Stimulated activated memory B cell treated with anti-CD40 and anti-IgM and Interleukin-4, amounts not matched to agents 10 μg/mL and 1 μg/mL and 100 μg/mL, for 72 hours (primary cell): ENCODE results near the gene IRAK1.

Experiments
- ATAC-seq: fragments of 150-1000 bp; cut with Tn5 transposase; 2 replicates; pipeline ENCODE4 v1.10.0; 2021
- H3K27ac Mint-ChIP-seq: one replicate; pipeline ENCODE4 v1.8.0; 2022; ENCODE audit warnings: mild to moderate bottlenecking, mixed read lengths
- H3K27me3 Mint-ChIP-seq: one replicate; pipeline ENCODE4 v1.8.0; 2022; ENCODE audit warnings: mixed read lengths
- H3K36me3 Mint-ChIP-seq: one replicate; pipeline ENCODE4 v1.8.0; 2022; ENCODE audit warnings: mixed read lengths
- H3K4me1 Mint-ChIP-seq: one replicate; pipeline ENCODE4 v1.8.0; 2022; ENCODE audit warnings: mixed read lengths
- H3K4me3 Mint-ChIP-seq: one replicate; pipeline ENCODE4 v1.8.0; 2022; ENCODE audit warnings: mild to moderate bottlenecking, moderate library complexity, mixed read lengths
- H3K9me3 Mint-ChIP-seq: one replicate; pipeline ENCODE4 v1.8.0; 2022; ENCODE audit warnings: mixed read lengths

Gene IRAK1

DNA sequence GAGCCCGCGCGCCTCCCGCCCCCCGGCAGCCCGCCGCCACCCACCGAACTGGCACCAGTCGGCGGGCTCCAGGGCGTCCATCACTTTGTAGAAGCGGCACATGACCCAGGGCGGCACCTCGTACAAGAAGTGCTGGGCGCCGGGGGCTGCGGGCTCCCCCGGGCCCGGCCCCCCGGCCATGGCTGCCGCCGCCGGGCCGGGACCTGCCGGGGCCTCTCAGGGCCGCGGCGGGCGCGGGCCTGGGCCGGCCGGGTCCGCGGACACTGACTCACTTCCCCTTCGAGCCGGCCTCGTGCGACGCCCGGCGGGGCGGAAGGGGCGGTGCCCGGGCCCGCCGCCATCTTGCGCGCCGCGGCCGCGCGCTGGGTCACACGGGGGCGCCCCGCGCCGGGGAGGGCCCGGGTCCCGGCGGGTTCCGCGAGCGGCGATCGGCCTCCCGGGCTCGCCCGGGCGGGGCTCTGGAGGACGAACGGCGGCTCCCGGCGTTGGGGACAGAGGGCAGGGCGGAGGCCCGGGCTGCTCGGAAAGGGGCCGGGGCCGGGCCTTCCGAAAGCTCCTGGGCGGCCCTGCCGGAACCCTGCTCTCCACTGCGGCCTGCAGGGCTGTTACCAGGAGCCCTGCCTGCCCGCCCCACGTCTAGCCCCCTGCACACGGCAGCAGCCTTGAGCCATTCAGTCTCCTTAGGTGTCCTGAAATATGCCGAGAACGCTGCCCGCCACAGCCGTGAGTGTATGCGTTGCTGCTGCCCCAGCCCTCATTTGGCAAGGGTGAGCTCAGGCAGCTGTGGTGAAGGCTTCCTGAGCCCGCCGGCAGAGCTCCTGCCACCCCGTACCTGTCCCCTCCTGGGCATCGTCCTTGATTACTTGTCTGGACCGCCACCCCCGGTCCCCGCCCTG, at the start of gene IRAK1:
IRAK1 (minus strand) TSS at position 270 of the 896 bp plus-strand sequence; CDS start at position 180, 90 bp downstream.
- Mint-ChIP-seq H3K27me3 (no peaks in the 10 kb centered on the region), H3K36me3 (peaks cover 15% of the 10 kb centered on the region), H3K4me3 (peak within 1 kb of the TSS; percentile 91), H3K4me1 (peaks cover 22% of the 10 kb centered on the region), H3K27ac (peak within 1 kb of the TSS; percentile 97), H3K9me3 (no peaks in the 10 kb centered on the region)
- peak; percentile 89 for ATAC-seq

DNA sequence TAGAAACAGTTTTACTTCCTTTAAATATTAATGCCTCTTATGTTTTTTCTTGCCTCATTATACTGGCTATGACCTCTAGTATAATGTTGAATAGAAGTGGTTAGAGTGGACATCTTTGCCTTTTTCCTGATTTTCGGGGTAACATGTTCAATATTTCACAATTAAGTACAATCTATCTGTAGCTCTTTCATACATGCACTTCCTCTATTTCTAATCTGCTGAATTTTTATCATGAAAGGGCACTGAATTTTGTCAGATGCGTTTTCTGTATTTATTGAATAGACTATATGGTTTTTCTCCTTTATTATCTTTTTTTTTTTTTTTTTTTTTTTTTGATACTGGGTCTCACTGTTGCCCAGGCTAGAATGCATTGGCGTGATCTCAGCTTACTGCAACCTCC, 48.9 kb upstream of the IRAK1 start:
- H3K4me3 Mint-ChIP-seq, result no peak overlapping the region
- H3K27ac Mint-ChIP-seq, result no peak overlapping the region
- no peaks in the 10 kb centered on the region for H3K27me3 Mint-ChIP-seq
- H3K36me3 Mint-ChIP-seq, result no peaks in the 10 kb centered on the region
- no peaks in the 10 kb centered on the region for H3K9me3 Mint-ChIP-seq
- ATAC-seq, result no peak
- H3K4me1 Mint-ChIP-seq, result peaks cover 24% of the 10 kb centered on the region

DNA sequence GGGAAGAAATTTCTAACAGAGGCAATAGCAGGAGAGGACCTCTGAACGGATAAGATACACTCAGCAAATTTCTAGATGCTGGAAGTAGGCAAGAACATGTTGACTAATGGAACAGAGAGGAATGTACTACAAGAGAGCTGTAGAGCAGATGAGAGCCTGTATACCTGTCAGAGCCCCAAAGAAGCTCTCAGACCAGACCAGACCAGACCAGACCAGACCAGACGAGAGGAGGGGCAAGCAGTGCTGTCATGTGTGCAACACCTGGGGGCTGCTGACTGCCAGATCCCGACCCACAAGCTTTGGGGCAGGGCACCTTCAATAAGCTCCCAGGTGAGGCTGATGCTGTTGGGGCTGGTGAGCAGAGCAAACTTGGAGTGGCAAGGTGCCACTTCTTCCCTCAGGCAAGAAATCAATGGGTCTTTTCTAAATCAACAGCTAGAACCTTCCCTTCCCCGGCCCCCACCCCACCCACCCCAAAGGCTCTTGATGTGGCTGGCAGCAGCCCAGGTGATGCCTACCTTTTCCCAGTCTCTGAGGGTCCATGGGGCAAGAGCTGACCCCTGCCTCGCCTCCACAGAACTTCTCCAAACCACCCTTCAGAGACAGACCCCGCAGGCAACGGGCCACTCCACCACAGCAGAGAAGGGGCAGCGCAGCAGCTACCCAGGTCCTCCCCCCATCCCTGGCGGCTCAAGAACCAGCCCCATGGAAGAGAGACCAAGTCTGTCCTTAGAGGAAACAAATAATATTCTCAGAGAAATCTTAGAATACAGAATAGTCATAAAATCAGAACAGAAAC, 45.1 kb upstream of the IRAK1 start:
- ATAC-seq, result no peak
- H3K36me3 Mint-ChIP-seq, result peaks cover 17% of the 10 kb centered on the region
- peaks cover 47% of the 10 kb centered on the region for H3K4me1 Mint-ChIP-seq
- H3K27ac Mint-ChIP-seq, result peak overlapping the region; percentile 80
- no peak overlapping the region for H3K4me3 Mint-ChIP-seq
- H3K27me3 Mint-ChIP-seq, result no peaks in the 10 kb centered on the region
- H3K9me3 Mint-ChIP-seq, result no peaks in the 10 kb centered on the region

DNA sequence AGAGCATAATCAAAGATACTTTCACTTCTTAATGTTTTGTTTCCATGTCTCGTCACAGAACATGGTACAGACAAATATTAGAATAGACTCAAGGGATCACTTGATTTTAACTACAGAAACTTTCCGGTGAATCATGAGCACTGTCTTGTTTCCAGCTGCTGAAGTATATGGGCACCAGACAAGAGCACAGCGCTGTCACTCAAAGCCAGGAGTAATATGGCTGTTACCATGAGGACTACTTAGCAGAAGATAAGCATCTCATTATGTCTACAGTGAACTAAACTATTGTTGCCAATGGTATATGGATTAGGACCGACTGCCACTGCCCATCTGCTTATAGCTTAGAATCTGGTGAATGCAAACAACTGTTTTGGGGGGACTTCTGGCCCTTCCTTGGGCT, 43.5 kb upstream of the IRAK1 start:
- Mint-ChIP-seq H3K27ac (peak overlapping the region; percentile 80), H3K4me3 (no peak overlapping the region)

DNA sequence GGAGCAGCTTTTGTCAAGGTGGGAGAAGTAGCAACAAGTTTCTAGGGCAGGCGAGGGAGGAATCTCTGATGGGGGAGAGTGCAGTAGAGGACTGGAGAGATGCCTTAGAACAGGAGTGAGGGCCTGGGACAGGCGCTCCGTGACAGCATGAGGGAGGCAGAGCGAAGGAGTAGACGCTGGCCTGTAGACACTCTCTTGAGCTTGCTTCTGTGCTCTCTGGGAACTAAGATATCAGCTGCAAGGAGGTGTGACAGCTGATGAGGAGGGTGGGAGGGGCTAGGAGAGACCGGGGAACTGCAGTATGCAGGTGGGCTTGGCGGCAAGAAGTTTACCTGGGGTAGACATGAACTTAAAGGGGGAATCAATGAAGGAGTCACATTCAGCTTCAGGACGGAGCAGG, 42.1 kb upstream of the IRAK1 start:
- H3K36me3 Mint-ChIP-seq, result peaks cover 31% of the 10 kb centered on the region
- H3K27ac Mint-ChIP-seq, result peak overlapping the region; percentile 61
- no peak overlapping the region for H3K4me3 Mint-ChIP-seq
- no peaks in the 10 kb centered on the region for H3K9me3 Mint-ChIP-seq
- H3K4me1 Mint-ChIP-seq, result peaks cover 70% of the 10 kb centered on the region
- no peak for ATAC-seq
- H3K27me3 Mint-ChIP-seq, result no peaks in the 10 kb centered on the region

More for the DNA sequence above, 43.5 kb upstream of the IRAK1 start:
- H3K36me3 Mint-ChIP-seq, result peaks cover 29% of the 10 kb centered on the region
- peaks cover 60% of the 10 kb centered on the region for H3K4me1 Mint-ChIP-seq
- no peaks in the 10 kb centered on the region for H3K9me3 Mint-ChIP-seq
- no peaks in the 10 kb centered on the region for H3K27me3 Mint-ChIP-seq
- ATAC-seq, result peak; percentile 31

DNA sequence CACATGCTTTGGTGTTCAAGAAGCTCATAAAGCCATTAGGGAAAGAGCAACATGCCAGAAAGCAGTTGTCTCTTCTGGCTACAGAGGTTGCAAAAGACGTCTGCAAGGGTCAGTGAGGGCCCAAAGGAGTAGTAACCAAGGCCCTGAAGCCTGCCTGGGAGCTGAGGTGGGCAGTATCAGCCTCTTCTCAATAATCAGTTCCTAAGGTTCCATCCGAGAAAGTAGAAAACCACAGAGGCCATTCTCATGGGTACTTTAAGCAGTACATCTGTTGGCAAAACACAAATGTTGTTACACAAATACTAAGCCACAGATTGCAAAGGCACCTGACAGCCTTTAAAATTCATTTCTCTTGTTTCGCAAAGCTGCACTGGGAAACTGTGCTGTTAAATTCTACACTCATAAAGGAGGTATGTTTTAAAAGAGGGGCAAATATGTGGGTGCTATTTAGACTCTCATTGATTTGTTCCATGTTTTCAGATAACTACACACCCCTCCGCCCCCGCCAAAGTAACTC, 40.1 kb upstream of the IRAK1 start:
- H3K9me3 Mint-ChIP-seq, result no peaks in the 10 kb centered on the region
- H3K36me3 Mint-ChIP-seq, result peaks cover 31% of the 10 kb centered on the region
- no peak overlapping the region for H3K4me3 Mint-ChIP-seq
- H3K4me1 Mint-ChIP-seq, result peaks cover 64% of the 10 kb centered on the region
- ATAC-seq, result no peak
- H3K27me3 Mint-ChIP-seq, result no peaks in the 10 kb centered on the region
- no peak overlapping the region for H3K27ac Mint-ChIP-seq

DNA sequence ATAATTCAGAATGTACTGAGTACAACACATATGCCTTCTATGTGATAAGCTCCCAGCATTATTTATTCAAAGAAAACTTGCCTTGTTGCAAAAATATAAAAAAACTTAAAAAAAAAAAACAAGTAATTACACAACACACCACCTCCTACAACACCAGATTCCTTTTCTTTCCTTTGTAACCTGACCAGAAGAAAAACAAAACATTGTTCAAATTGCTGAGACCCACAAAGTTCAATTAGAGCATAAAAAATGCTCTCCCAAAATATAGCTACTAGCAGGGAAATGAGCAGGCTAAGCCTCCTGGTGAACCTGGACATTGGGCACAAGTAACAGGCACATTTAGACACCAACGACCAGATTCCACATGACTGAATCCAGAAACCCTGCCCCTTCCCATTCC, 39.5 kb upstream of the IRAK1 start:
- Mint-ChIP-seq H3K36me3 (peaks cover 31% of the 10 kb centered on the region), H3K27ac (no peak overlapping the region), H3K4me3 (no peak overlapping the region), H3K4me1 (peaks cover 58% of the 10 kb centered on the region), H3K9me3 (no peaks in the 10 kb centered on the region), H3K27me3 (no peaks in the 10 kb centered on the region)
- ATAC-seq, result no peak

DNA sequence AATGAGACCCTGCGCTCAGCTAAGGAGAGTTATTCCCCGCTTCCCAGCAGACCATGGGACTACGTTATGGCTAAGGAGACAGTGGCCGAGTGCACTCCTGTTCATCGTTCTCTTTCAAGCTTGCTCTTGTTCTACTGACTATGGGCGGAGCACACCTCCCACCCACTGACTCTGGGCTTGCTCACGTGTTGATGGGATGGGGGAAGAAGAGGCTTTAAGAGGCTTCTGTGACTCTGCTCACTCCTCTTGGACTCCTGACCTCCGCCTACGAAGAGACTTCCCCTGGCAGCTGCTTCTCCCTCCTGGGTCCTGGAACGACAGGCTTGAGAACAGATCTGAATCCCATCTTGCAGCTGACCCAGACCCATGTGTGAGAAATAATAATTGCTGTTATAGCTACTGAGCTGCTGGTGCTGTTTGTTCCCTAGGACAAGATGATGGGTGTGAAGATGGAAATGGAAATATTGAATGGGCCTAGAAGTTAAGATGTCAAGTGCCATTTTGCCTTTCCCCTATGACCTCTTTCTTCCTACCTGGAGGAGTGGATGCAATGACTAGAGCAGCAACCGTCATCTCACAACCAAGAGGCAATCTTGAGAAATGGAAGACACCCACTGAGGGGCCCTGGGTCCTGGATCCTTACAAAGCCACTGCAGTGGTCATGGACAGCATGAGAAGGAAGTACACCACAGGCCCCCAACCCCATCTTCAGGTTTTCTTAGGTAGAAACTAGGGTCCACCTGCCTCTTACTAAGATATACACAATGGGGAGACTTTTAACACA, 38.7 kb upstream of the IRAK1 start:
- ATAC-seq, result no peak
- Mint-ChIP-seq H3K4me1 (peaks cover 50% of the 10 kb centered on the region), H3K9me3 (no peaks in the 10 kb centered on the region), H3K4me3 (no peak overlapping the region), H3K27ac (no peak overlapping the region), H3K36me3 (peaks cover 31% of the 10 kb centered on the region), H3K27me3 (no peaks in the 10 kb centered on the region)

DNA sequence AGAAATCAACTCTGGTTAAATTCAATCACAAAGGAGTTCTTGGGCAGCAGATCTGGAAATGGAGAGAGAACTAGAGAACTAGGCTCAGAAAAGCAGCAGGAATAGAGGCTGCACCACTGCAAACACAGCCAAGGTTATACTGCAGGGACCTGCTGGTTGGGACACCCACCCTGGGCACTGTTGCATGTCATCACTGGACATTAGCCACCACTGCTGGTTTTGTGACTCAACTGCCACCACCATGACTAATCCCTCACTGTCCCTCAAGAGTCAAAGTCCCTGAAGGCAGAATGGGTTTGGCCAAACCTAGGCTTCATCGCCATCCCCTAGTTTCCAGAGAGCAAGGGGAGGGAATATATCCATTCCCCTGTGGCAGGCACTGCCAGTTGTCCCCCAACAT, 38.1 kb upstream of the IRAK1 start:
- no peak for ATAC-seq
- H3K27ac Mint-ChIP-seq, result no peak overlapping the region
- H3K27me3 Mint-ChIP-seq, result no peaks in the 10 kb centered on the region
- no peaks in the 10 kb centered on the region for H3K9me3 Mint-ChIP-seq
- H3K4me3 Mint-ChIP-seq, result no peak overlapping the region
- H3K36me3 Mint-ChIP-seq, result peaks cover 31% of the 10 kb centered on the region
- peaks cover 49% of the 10 kb centered on the region for H3K4me1 Mint-ChIP-seq

DNA sequence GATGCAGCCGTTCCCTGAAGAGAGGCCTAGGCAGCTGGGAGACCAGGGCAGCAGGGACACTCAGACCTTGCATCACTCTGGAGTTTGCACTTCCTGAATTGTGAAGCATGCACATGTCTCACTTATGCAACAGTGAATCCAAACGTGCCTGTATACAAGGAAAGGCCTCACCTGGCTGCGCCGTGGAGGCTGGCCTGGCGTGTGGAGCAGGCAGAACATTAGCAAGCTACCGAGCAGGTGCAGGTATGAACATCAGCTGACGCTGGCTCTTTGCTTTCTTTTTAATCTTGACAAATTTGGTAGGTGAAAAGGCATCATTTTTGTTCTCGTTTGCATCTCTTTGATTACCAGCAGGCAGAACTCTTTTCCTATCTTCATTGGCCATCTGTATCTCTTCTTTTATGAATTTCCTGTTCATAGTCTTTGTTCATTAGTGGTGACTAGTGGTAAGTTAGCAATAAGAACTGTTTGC, 37.1 kb upstream of the IRAK1 start:
- ATAC-seq, result no peak

DNA sequence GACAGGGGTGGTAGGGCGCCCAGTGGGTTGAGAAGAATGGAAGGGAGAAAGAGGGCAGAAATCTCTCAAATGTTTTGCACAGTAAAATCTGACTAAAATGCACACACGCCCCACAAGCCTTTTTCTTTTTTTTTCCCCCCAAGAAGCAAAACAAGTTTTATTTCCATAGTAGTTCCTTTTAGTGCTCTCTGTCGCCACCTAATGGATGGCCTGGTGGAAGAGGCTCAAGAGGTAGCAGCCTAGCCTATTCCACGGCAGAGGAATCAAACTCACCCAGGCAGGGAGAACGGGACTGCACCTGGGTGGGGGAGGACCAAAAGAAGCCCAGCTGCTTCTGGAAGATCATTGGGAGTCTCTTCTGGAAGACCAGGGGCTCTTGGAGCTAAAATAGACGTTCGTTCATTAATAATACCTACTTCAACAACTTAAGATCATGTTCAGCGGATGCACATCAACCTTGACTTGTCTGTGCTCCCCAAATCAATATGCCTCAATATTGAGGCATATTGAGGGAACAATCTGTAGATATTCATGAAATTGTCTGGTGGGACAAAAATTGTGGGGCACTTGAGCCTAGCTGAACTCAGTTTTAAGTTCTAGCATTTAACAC, 31.6 kb upstream of the IRAK1 start:
- no peak overlapping the region for H3K4me3 Mint-ChIP-seq
- no peaks in the 10 kb centered on the region for H3K9me3 Mint-ChIP-seq
- H3K27ac Mint-ChIP-seq, result peak overlapping the region; percentile 11
- no peaks in the 10 kb centered on the region for H3K27me3 Mint-ChIP-seq
- no peak for ATAC-seq
- peaks cover 31% of the 10 kb centered on the region for H3K4me1 Mint-ChIP-seq
- peaks cover 41% of the 10 kb centered on the region for H3K36me3 Mint-ChIP-seq

More for the DNA sequence above, 37.1 kb upstream of the IRAK1 start:
- peaks cover 26% of the 10 kb centered on the region for H3K36me3 Mint-ChIP-seq
- H3K27me3 Mint-ChIP-seq, result no peaks in the 10 kb centered on the region
- H3K4me3 Mint-ChIP-seq, result no peak overlapping the region
- H3K27ac Mint-ChIP-seq, result peak overlapping the region; percentile 31
- no peaks in the 10 kb centered on the region for H3K9me3 Mint-ChIP-seq
- H3K4me1 Mint-ChIP-seq, result peaks cover 43% of the 10 kb centered on the region

DNA sequence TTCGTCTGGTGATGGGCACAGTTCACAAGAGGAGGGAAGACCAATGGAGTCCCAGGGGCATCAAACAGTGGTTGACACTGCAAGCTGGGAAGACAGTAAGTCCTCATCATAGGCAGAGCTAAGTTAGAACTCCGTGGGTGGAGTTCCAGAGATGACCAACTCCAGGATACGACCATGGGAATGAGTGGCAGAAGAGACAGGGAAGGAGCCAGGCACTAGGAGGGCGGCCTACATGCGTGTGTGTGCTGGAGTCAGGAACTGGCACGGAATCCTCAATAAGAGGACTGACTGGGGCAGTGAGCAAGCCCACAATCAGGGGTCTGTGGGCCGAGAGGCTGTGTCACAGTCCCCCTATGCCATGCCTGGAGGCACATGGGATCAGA, 30.4 kb upstream of the IRAK1 start:
- H3K36me3 Mint-ChIP-seq, result peaks cover 42% of the 10 kb centered on the region

DNA sequence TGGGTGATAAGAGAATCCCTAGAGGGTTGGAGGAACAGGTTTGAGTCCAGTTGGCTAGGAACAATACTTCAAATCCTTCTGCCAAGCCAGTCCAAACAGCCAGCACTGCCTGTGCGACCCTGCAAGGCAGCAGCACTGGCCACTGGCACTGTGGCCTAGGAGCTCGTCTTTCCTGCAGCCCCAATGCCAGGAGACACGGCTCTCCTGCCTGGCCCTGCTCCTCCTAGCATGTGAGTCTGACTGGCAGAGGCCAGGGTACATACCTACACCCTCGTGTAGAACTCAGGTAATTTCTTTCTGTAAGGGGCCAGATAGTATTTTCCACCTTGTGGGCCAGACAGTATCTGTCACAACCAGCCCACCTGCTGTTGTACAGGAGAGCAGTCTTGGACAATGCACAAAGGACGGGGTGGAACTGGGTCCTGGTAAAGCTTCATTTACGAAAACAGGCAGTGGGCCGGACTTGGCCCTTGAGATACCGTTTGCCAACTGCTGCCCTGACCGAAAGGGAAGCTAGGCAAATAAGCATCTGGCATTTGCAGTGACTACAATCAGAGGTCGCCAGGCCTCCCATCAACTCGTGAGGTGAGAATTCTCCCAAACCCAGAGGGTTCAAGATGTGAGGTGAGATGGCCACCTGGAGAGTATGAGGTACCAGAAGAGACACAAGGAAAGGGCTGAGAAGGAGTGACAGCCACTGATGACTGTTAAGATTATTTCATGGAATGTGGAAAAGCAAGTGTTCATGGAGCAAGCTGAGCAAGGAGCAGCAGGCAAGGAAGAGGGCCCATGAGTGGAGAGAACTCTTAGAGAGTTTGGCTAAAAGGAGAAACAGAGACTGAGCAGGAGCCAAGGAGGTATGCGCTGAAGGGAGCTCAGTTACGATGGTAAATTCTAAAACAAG, 29.8 kb upstream of the IRAK1 start:
- no peak overlapping the region for H3K4me3 Mint-ChIP-seq
- peak overlapping the region; percentile 11 for H3K27ac Mint-ChIP-seq
- no peaks in the 10 kb centered on the region for H3K9me3 Mint-ChIP-seq
- no peaks in the 10 kb centered on the region for H3K27me3 Mint-ChIP-seq
- peaks cover 31% of the 10 kb centered on the region for H3K4me1 Mint-ChIP-seq
- peaks cover 42% of the 10 kb centered on the region for H3K36me3 Mint-ChIP-seq
- no peak for ATAC-seq

More for the DNA sequence above, 30.4 kb upstream of the IRAK1 start:
- Mint-ChIP-seq H3K27me3 (no peaks in the 10 kb centered on the region), H3K27ac (peak overlapping the region; percentile 11), H3K4me1 (peaks cover 31% of the 10 kb centered on the region), H3K9me3 (no peaks in the 10 kb centered on the region), H3K4me3 (no peak overlapping the region)
- ATAC-seq, result no peak
